Activated CD4-positive, alpha-beta T cell treated with anti-CD3 and anti-CD28 coated beads, Interleukin-2, amount 50 U/mL, for 24 hours (primary cell): ENCODE data around the gene SLC9C2.
"Not testable (repeated sequence)": the region's sequence is repeated elsewhere in the genome, so short reads cannot be mapped to it uniquely, and the experiment has no call there.

Source experiments
- DNase-seq, 2 donors: peaks; one replicate each; pipeline ENCODE4 v3.0.0-alpha.2; 2020; ENCODE audit warnings: low read depth in 1 of 2, low spot score in 1 of 2

The SLC9C2 gene

DNA sequence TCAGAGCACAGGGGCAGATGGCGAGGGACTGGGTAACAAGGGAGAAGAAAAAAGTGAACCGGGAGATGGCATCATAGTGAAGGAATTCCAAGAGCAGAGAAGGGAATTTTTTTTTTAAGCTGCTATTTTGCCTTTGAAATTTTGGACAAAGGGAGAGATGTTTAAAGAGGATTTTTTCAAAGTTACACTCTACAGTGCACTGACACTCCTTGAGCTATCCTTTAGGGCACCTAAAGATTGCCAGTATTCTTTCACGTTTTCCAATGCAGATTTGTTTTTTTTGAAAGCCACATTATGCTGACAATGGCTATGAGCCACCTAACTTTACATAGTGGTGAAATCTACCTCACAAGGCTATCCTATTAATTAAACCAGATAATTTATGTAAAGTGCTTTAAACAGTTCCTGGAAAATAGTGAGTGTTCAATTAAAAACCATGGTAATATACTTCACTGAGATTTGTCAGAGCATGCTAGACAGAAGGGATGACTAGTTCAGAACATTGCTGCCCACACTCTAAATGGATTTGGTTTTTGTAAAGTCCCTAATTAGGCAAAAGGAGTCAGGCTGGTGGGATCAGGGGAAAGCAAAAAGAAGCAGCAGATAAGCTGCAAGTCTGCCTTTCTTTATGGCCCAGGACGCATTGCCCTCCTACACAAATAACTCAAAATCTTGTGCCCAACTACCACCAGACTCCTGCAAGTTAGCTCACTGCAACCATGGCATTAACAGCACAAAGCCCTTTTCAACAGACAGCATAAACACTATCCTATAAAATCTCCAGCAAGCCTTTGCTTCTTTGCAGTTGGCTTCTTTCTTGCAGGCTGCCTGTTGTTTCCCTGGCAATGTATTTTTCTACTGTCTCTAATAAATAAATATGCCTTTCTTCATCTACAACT lies 71.8 kb downstream of the SLC9C2 start:
- DNase-seq, result no peak

GRCh38 chr1:173529106-173529505 lies 73.8 kb downstream of the SLC9C2 start:
- DNase-seq, result no peak

DNA sequence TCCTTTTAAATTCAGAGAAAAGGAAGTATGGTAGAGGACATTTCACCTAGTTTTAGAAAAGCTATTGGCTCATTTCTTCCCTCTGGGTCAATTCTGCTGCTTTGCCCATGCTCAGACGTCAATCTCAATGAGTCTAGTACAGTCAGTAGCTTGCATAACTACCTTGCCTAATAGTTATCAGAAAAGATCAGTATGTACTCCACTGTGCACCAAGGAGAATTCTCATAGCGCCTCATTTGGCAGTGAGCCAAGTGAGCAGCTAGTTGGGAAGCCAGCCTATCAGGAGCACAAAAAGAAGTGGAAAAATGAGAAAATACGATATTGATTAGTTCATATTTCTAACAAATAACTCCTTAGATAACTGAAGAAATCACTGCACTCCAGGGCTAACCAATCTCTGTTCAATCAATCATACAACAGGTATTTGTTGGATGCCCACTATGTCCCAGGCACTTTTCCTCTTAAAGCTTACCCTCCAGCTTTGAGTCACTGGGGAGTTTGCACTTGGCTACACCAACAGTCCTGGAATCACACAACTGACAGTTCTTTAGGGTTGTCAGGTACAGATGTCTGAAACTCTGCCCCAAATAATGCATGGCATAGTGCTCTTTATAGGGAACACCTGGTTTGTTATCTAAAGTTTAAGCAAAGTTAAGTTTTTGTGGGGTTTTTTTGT lies 75.6 kb downstream of the SLC9C2 start:
- DNase-seq, result no peak

DNA sequence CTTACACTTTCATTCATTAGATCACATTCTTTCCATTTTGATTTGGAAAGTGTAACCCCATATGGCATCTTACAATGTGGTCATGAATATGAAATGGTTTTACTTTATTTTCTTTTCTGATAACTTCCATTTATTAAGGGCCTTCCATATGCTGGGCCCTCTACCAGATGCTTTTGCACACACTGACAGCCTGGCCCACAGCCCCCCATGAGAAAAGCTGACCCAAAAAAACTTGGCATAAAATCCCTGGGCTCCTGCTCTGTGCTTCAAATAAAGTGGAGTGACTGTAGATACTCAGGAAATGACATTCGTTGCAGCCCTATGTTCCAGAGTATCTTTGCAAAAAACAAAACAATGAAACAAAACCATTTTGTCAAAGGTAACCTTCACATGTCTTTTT lies 76.9 kb downstream of the SLC9C2 start:
- DNase-seq, result no peak

DNA sequence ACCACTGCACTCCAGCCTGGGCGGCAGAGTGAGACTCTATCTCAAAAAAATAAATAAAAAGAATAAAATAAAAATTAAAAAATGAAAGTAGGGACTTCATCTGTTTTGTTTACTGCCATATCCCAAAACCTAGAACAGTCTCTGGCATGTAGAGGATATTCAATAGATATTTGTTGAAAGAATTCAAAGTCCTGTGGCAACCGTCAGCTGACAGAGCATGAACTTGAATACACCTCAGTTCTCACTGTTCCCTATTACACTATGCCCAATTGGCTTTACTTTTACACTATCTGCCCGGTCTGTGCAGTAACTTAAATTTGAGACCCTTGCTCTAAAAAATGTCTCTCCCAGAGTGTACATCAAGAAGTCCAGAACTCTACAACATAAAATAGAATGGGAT lies 79.5 kb downstream of the SLC9C2 start:
- no peak for DNase-seq

- DNase-seq, result no peak
These were observed 82.1 kb downstream of the SLC9C2 start for GRCh38 chr1:173520799-173521198.

DNA sequence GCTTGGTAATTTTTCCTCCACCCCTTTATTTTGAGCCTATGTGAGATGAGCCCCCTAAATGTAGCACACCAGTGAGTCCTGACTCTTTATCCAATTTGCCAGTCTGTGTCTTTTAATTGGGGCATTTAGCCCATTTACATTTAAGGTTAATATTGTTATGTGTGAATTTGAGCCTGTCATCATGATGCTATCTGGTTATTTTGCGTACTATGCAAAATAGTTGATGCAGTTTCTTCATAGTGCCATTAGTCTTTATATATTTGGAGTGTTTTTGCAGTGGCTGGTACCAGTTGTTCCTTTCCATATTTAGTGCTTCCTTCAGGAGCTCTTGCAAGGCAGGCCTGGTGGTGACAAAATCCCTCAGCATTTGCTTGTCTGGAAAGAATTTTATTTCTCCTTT lies 88.4 kb downstream of the SLC9C2 start:
- DNase-seq, result not testable (repeated sequence)

DNA sequence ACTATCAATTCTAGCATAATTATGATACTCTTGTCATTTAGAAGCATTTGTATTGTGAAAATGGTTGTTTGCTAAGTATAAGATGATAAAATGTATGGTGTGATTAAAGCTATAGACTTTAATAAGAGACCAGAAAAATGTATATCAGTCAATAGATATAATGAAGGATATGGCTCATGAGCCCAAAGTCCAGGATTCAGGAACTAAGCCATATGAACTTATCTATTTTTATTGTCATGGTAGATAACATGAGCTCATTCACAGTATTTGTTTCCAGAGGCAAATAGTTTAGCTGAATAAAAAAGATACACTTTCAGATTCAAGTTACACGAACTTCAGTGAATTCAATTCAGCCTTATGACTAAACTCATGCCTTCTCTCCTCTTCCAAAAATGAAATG lies 93.1 kb downstream of the SLC9C2 start:
- DNase-seq, result no peak

- DNase-seq, result no peak
These were observed 94.3 kb downstream of the SLC9C2 start for GRCh38 chr1:173508541-173508940.

- DNase-seq, result no peak
These were observed 95.0 kb downstream of the SLC9C2 start for GRCh38 chr1:173507847-173508209.

GRCh38 chr1:173507205-173507846 lies 95.5 kb downstream of the SLC9C2 start:
- no peak for DNase-seq

DNA sequence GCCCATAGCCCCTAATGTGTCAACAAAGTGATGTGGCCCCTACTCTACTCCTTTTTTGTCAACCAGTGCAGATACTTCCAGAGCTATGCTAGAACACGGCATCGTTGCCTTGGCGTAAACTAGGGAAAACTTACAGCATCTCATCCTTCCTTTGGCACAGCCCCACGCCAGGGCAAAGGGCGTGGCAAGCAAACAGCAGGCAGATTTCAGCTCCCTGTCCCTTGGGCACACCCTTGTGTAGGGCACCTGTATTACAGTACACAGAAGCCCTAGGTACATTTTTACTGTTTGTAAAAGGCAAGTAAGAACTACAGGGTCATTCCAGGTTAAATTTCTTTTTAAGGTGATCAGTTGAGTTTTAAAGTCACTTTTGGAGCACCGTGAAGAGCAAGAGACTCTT lies 96.4 kb downstream of the SLC9C2 start:
- no peak for DNase-seq

GRCh38 chr1:173505391-173505790 lies 97.5 kb downstream of the SLC9C2 start:
- no peak for DNase-seq

GRCh38 chr1:173504268-173504667 lies 98.6 kb downstream of the SLC9C2 start:
- no peak for DNase-seq

- no peak for DNase-seq
These were observed 99.5 kb downstream of the SLC9C2 start for GRCh38 chr1:173503391-173503790.

- DNase-seq, result no peak
These were observed 100.8 kb downstream of the SLC9C2 start for GRCh38 chr1:173502104-173502503.

GRCh38 chr1:173499729-173500128 lies 103.1 kb downstream of the SLC9C2 start:
- no peak for DNase-seq

DNA sequence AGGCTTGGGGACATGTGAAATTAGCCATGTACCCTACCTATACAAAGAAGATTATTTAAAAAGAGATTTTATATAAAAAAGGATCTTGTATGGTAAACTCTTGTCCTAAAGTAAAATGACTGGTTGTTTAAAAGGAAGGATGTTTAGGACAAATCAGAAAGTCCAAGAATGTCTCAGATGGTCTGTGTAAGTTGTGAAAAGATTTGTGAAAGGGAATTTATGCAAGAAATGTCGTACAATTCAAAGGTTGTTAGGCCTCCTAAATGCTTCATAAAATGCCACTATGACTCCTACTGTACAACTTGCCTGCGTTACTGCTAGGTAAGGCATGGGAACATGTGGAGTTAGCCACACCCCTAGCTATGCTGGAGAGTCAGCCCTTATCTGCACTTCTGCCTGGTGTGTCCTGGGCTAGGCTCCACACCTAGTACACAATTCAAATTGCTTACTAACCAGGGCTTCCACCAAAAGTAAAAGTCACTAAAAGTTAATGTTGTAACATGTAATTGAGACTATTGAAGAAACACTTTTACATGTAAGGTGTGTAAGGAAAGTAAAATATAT lies 106.0 kb downstream of the SLC9C2 start:
- DNase-seq, result no peak

- no peak for DNase-seq
These were observed 107.1 kb downstream of the SLC9C2 start for GRCh38 chr1:173495609-173496267.

GRCh38 chr1:173493125-173493524 lies 109.7 kb downstream of the SLC9C2 start:
- not testable (repeated sequence) for DNase-seq

GRCh38 chr1:173491508-173491907 lies 111.4 kb downstream of the SLC9C2 start:
- no peak for DNase-seq
